IMR-90 (cell line): ENCODE results near the gene DCUN1D2. TPM values are rescaled to one million over a fixed set of nuclear protein-coding genes. Genes with fewer than 3 reads are reported as not detected.

Experiments
- ATAC-seq: fragments of 200-7000 bp; cut with Tn5 transposase; 2 replicates; pipeline ENCODE4 v1.9.1; 2020; ENCODE audit warnings: low read depth, mild to moderate bottlenecking, moderate library complexity
- BruUV-seq: library from RNA; stranded (reverse); fragments of 400-500 nt; replicated peaks from 2 replicates; lab custom pipeline; 2021; lab: Mats Ljungman, UMichigan
- CTCF ChIA-PET: fragments of 300-600 bp; formaldehyde crosslinking; extraction: SDS; loops from one replicate; lab custom pipeline; 2021; ENCODE audit warnings: antibody characterized with exemption; lab: Yijun Ruan, JAX
- POLR2A ChIA-PET: fragments of 300-600 bp; sonication (Branson Sonifier 250); formaldehyde crosslinking; loops from one replicate; lab custom pipeline; 2022; ENCODE audit warnings: antibody characterized with exemption; ENCODE audit not compliant: unreplicated experiment; lab: Charles Lee
- DNase-seq: peaks from one replicate; pipeline ENCODE4 v3.0.0; 2013
- H2AFZ ChIP-seq: replicated peaks from 2 replicates; pipeline ENCODE3; 2013; ENCODE audit warnings: low read length, mild to moderate bottlenecking; ENCODE audit not compliant: poor library complexity
- H2AK5ac ChIP-seq: 2 replicates; pipeline ENCODE4 v1.6.1; 2013; ENCODE audit warnings: low read depth, low read length, inconsistent platforms
- H2AK9ac ChIP-seq: replicated peaks from 2 replicates; pipeline ENCODE3; 2013; ENCODE audit warnings: mild to moderate bottlenecking, low read depth, low read length, moderate library complexity; ENCODE audit not compliant: poor library complexity
- H2BK120ac ChIP-seq: 2 replicates; pipeline ENCODE4 v1.6.1; 2013; ENCODE audit warnings: low read depth, low read length, inconsistent platforms
- H2BK15ac ChIP-seq: 3 replicates; pipeline ENCODE4 v1.6.1; 2013; ENCODE audit warnings: low read depth, low read length, inconsistent platforms
- H2BK20ac ChIP-seq: 2 replicates; pipeline ENCODE4 v1.6.1; 2013; ENCODE audit warnings: low read depth, mild to moderate bottlenecking, inconsistent platforms, low read length, moderate library complexity
- H2BK5ac ChIP-seq: 2 replicates; pipeline ENCODE4 v1.6.1; 2013; ENCODE audit warnings: mild to moderate bottlenecking, low read depth, low read length, inconsistent platforms; ENCODE audit not compliant: poor library complexity, severe bottlenecking
- H3K14ac ChIP-seq: replicated peaks from 2 replicates; pipeline ENCODE4 v1.6.1; 2013; ENCODE audit warnings: low read depth, low read length, inconsistent platforms
- H3K18ac ChIP-seq: 2 replicates; pipeline ENCODE4 v1.6.1; 2013; ENCODE audit warnings: low read depth, low read length, control low read depth
- H3K23ac ChIP-seq: 2 replicates; pipeline ENCODE4 v1.6.1; 2013; ENCODE audit warnings: low read depth, low read length, inconsistent platforms
- H3K27ac ChIP-seq: 2 replicates; pipeline ENCODE4 v1.5.1; 2013; ENCODE audit warnings: mild to moderate bottlenecking, control low read depth, low read length; ENCODE audit not compliant: insufficient read depth
- H3K27me3 ChIP-seq: 2 replicates; pipeline ENCODE4 v1.6.1; 2013; ENCODE audit warnings: low read length; ENCODE audit not compliant: control insufficient read depth, insufficient read depth
- H3K36me3 ChIP-seq: 2 replicates; pipeline ENCODE4 v1.6.1; 2013; ENCODE audit warnings: low read length, mixed read lengths; ENCODE audit not compliant: control insufficient read depth, insufficient read depth
- H3K4ac ChIP-seq: 2 replicates; pipeline ENCODE4 v1.6.1; 2013; ENCODE audit warnings: low read depth, low read length, inconsistent platforms
- H3K4me1 ChIP-seq: 2 replicates; pipeline ENCODE4 v1.6.1; 2013; ENCODE audit warnings: low read length, mixed read lengths; ENCODE audit not compliant: control insufficient read depth, insufficient read depth
- H3K4me2 ChIP-seq: 2 replicates; pipeline ENCODE4 v1.6.1; 2013; ENCODE audit warnings: low read depth, mild to moderate bottlenecking, control low read depth, low read length, moderate library complexity
- H3K4me3 ChIP-seq: 2 replicates; pipeline ENCODE4 v1.5.1; 2013; ENCODE audit warnings: low read depth, mild to moderate bottlenecking, control low read depth, low read length, moderate library complexity; ENCODE audit not compliant: insufficient read depth
- H3K56ac ChIP-seq: 2 replicates; pipeline ENCODE4 v1.6.1; 2013; ENCODE audit warnings: low read length, inconsistent platforms; ENCODE audit not compliant: insufficient read depth; ENCODE audit errors: extremely low read depth
- H3K79me1 ChIP-seq, 2 experiments: 2 replicates each; pipeline ENCODE4 v1.6.1; 2013; ENCODE audit warnings: low read length in 2 of 2, inconsistent platforms in 1 of 2, low read depth in 1 of 2
- H3K9ac ChIP-seq: 2 replicates; pipeline ENCODE4 v1.6.1; 2013; ENCODE audit warnings: low read depth, low read length, control low read depth
- H3K9me1 ChIP-seq: 2 replicates; pipeline ENCODE4 v1.6.1; 2013; ENCODE audit warnings: low read length, inconsistent platforms; ENCODE audit not compliant: insufficient read depth
- H3K9me3 ChIP-seq: 2 replicates; pipeline ENCODE4 v1.6.1; 2013; ENCODE audit warnings: low read length; ENCODE audit not compliant: control insufficient read depth, insufficient read depth
- H4K20me1 ChIP-seq: 2 replicates; pipeline ENCODE4 v1.6.1; 2013; ENCODE audit warnings: low read length, inconsistent platforms; ENCODE audit not compliant: insufficient read depth
- H4K5ac ChIP-seq: 2 replicates; pipeline ENCODE4 v1.6.1; 2013; ENCODE audit warnings: mild to moderate bottlenecking, low read depth, low read length, control low read depth
- H4K8ac ChIP-seq, 2 experiments: 2 replicates each; pipeline ENCODE4 v1.6.1; 2013; ENCODE audit warnings: low read depth in 2 of 2, low read length in 2 of 2, control low read depth in 1 of 2, inconsistent platforms in 1 of 2
- H4K91ac ChIP-seq: 2 replicates; pipeline ENCODE4 v1.6.1; 2013; ENCODE audit warnings: low read depth, low read length, inconsistent platforms; ENCODE audit not compliant: insufficient read depth
- BHLHE40 ChIP-seq: fragments of 150-350 bp; IDR thresholded peaks from 2 replicates; pipeline ENCODE4 v1.6.1; 2016; ENCODE audit warnings: mild to moderate bottlenecking, low read depth, low read length
- CEBPB ChIP-seq: IDR thresholded peaks from 2 replicates; pipeline ENCODE4 v1.6.1; 2012; ENCODE audit warnings: low read depth, low read length, improper control_type of control experiment
- CHD1 ChIP-seq: IDR thresholded peaks from 2 replicates; pipeline ENCODE4 v1.6.1; 2012; ENCODE audit warnings: low read depth, low read length, improper control_type of control experiment
- CTCF ChIP-seq: conservative IDR thresholded peaks from 2 replicates; pipeline ENCODE4 v1.5.1; 2012; ENCODE audit warnings: mild to moderate bottlenecking, low read depth, low read length, improper control_type of control experiment
- ELK1 ChIP-seq: fragments of 150-350 bp; IDR thresholded peaks from 2 replicates; pipeline ENCODE4 v1.6.1; 2016; ENCODE audit warnings: low read depth, mild to moderate bottlenecking, low read length, moderate library complexity, borderline replicate concordance
- FOS ChIP-seq: fragments of 150-350 bp; IDR thresholded peaks from 2 replicates; pipeline ENCODE4 v1.6.1; 2016; ENCODE audit warnings: low read depth, low read length
- MAFK ChIP-seq: IDR thresholded peaks from 2 replicates; pipeline ENCODE4 v1.6.1; 2012; ENCODE audit warnings: low read depth, low read length, improper control_type of control experiment
- MAZ ChIP-seq: IDR thresholded peaks from 2 replicates; pipeline ENCODE4 v1.6.1; 2012; ENCODE audit warnings: low read depth, mild to moderate bottlenecking, low read length, improper control_type of control experiment, moderate library complexity, borderline replicate concordance
- MXI1 ChIP-seq: IDR thresholded peaks from 2 replicates; pipeline ENCODE4 v1.6.1; 2012; ENCODE audit warnings: low read depth, mild to moderate bottlenecking, low read length, moderate library complexity, borderline replicate concordance
- POLR2A ChIP-seq: IDR thresholded peaks from 2 replicates; pipeline ENCODE4 v1.6.1; 2012; ENCODE audit warnings: mild to moderate bottlenecking, low read depth, low read length
- RAD21 ChIP-seq: IDR thresholded peaks from 2 replicates; pipeline ENCODE4 v1.6.1; 2012; ENCODE audit warnings: low read length, improper control_type of control experiment
- RCOR1 ChIP-seq: IDR thresholded peaks from 2 replicates; pipeline ENCODE4 v1.6.1; 2012; ENCODE audit warnings: mild to moderate bottlenecking, low read length, improper control_type of control experiment; ENCODE audit not compliant: insufficient replicate concordance
- RFX5 ChIP-seq: IDR thresholded peaks from 2 replicates; pipeline ENCODE4 v1.8.0; 2012; ENCODE audit warnings: low read depth, mild to moderate bottlenecking, low read length, moderate library complexity
- SMC3 ChIP-seq: fragments of 150-350 bp; IDR thresholded peaks from 2 replicates; pipeline ENCODE4 v1.6.1; 2016; ENCODE audit warnings: low read depth, mild to moderate bottlenecking, antibody characterized with exemption, low read length, moderate library complexity
- USF2 ChIP-seq: fragments of 150-350 bp; IDR thresholded peaks from 2 replicates; pipeline ENCODE4 v1.6.1; 2017; ENCODE audit warnings: mild to moderate bottlenecking, antibody characterized with exemption, low read length, low read depth
- WGBS, 2 experiments: methylation state at CpG; one replicate each; pipeline versions ENCODE4 v1.1.5 to v1.1.7; 2013; ENCODE audit warnings: missing lambda C conversion rate in 2 of 2; ENCODE audit not compliant: insufficient read length in 1 of 2; ENCODE audit errors: extremely low coverage in 2 of 2; 5-methylcytosine and 5-hydroxymethylcytosine counted together
- dilution Hi-C: fragments of 300-500 bp; cut with HindIII; formaldehyde crosslinking; loops from one replicate; pipeline ENCODE4 v1.14.3; 2018; ENCODE audit warnings: low sequenced_read_pairs; ENCODE audit not compliant: unreplicated experiment
- in situ Hi-C: fragments of 300-500 bp; cut with MboI; formaldehyde crosslinking; loops from 3 replicates; pipeline ENCODE4 v1.14.3; 2019; ENCODE audit warnings: low sequenced_read_pairs, inconsistent platforms, mixed read lengths
- intact Hi-C: fragments of 100-400 bp; cut with micrococcal nuclease; formaldehyde crosslinking; loops from 2 replicates; pipeline ENCODE4 v1.10.0; 2022
- polyA plus RNA-seq, 3 experiments: library from polyadenylated mRNA; depleted of rRNA; stranded (reverse); fragments of >200 nt; gene quantifications; 2 replicates each; pipeline ENCODE4 v1.2.3, GENCODE V29; 2012; ENCODE audit warnings: low replicate concordance in 1 of 3
- total RNA-seq: library from RNA; depleted of rRNA; stranded (reverse); fragments of >200 nt; gene quantifications from 2 replicates; pipeline ENCODE4 v1.2.3, GENCODE V29; 2012

DCUN1D2 gene
- total and polyA plus RNA-seq, 2 of the 4 experiments (the other 2 are of a cell fraction) = 8.1 to 11.5 TPM

GRCh38 chr13:113507505-113508345 lies 17.2 kb upstream of the DCUN1D2 start:
- in situ Hi-C loops (no loop called here), dilution Hi-C loops (no loop called here), intact Hi-C loops (no loop called here)
- Histone ChIP-seq H2AK5ac (no peak overlapping the region), H2AFZ (no peak overlapping the region), H3K18ac (no peak overlapping the region), H3K4me3 (no peak overlapping the region), H3K27me3 (no peaks in the 10 kb centered on the region), H2AK9ac (no peak overlapping the region), H4K8ac (no peak overlapping the region), H3K27ac (no peak overlapping the region), H3K36me3 (peaks cover 52% of the 10 kb centered on the region), H4K20me1 (peaks cover 30% of the 10 kb centered on the region), H2BK5ac (no peak overlapping the region), H3K9me3 (no peaks in the 10 kb centered on the region), H3K4me2 (no peak overlapping the region), H3K14ac (no peak overlapping the region), H3K79me1 (peaks cover 25 to 60% of the 10 kb centered on the region in 2 experiments), H3K4ac (no peak overlapping the region), H3K23ac (no peak overlapping the region), H3K56ac (no peak overlapping the region), H2BK15ac (no peak overlapping the region), H4K5ac (no peak overlapping the region), H2BK120ac (no peak overlapping the region), H3K4me1 (no peaks in the 10 kb centered on the region), H4K91ac (no peak overlapping the region), H2BK20ac (no peak overlapping the region), H3K9ac (no peak overlapping the region), H3K9me1 (peaks cover 6% of the 10 kb centered on the region; the same call in 1 of the 2 replicates)
- ChIA-PET POLR2A (no interaction called here), CTCF (no interaction called here)
- no TSS peak for BruUV-seq
- no peak for DNase-seq
- ATAC-seq = no peak
- 93% methylated on average over 2 of the region's 21 CpGs; no CpG with 5 or more reads in 1 of the 2 experiments for WGBS, 2 experiments
- TF ChIP-seq ELK1 (no peak), CTCF (no peak), USF2 (no peak), MAZ (no peak), RAD21 (no peak), SMC3 (no peak), MXI1 (no peak), CEBPB (no peak), BHLHE40 (no peak), FOS (no peak), RFX5 (no peak), POLR2A (no peak), CHD1 (no peak), RCOR1 (no peak), MAFK (no peak)
